DOHH2 (cell line): Measurements from ENCODE around the gene DMPK.

ENCODE experiments used
- H3F3A ChIP-seq: fragments of 200-600 bp; sonication (generic), shearing (Covaris generic); 2 replicates; pipeline ENCODE4 v1.6.0; 2016; ENCODE audit warnings: antibody characterized with exemption, mild to moderate bottlenecking; ENCODE audit not compliant: control insufficient read depth, insufficient read depth
- H3K27ac ChIP-seq: fragments of 200-600 bp; sonication (generic); 2 replicates; pipeline ENCODE4 v1.5.1; 2014; ENCODE audit warnings: low read depth, mild to moderate bottlenecking, low read length, moderate library complexity
- H3K27me3 ChIP-seq: fragments of 200-600 bp; sonication (generic); 2 replicates; pipeline ENCODE4 v1.6.1; 2014; ENCODE audit warnings: mild to moderate bottlenecking, low read length, mixed read lengths; ENCODE audit not compliant: control insufficient read depth
- H3K36me3 ChIP-seq: fragments of 200-600 bp; sonication (generic); 2 replicates; pipeline ENCODE4 v1.6.1; 2014; ENCODE audit warnings: mild to moderate bottlenecking, low read length, moderate library complexity, mixed read lengths; ENCODE audit not compliant: control insufficient read depth
- H3K4me1 ChIP-seq: fragments of 200-600 bp; sonication (generic); 2 replicates; pipeline ENCODE4 v1.6.1; 2014; ENCODE audit warnings: mild to moderate bottlenecking, low read length, mixed read lengths; ENCODE audit not compliant: control insufficient read depth
- H3K4me2 ChIP-seq: fragments of 200-600 bp; sonication (generic); 2 replicates; pipeline ENCODE4 v1.6.0; 2014; ENCODE audit warnings: mild to moderate bottlenecking, low read length, moderate library complexity
- H3K4me3 ChIP-seq: fragments of 200-600 bp; sonication (generic); 2 replicates; pipeline ENCODE4 v1.5.1; 2014; ENCODE audit warnings: mild to moderate bottlenecking, low read length, mixed read lengths
- H3K79me2 ChIP-seq: fragments of 200-600 bp; sonication (generic); 2 replicates; pipeline ENCODE4 v1.6.1; 2014; ENCODE audit warnings: mild to moderate bottlenecking, low read length, mixed read lengths; ENCODE audit not compliant: control insufficient read depth
- H3K9me2 ChIP-seq: fragments of 200-600 bp; sonication (generic); replicated peaks from 2 replicates; pipeline ENCODE4 v1.6.1; 2014; ENCODE audit warnings: mild to moderate bottlenecking, low read length, mixed read lengths; ENCODE audit not compliant: control insufficient read depth
- H3K9me3 ChIP-seq: fragments of 200-600 bp; sonication (generic); 2 replicates; pipeline ENCODE4 v1.6.1; 2014; ENCODE audit warnings: antibody characterized with exemption, low read length, mixed read lengths; ENCODE audit not compliant: control insufficient read depth, insufficient read depth
- H4K20me1 ChIP-seq: fragments of 200-600 bp; sonication (generic); 2 replicates; pipeline ENCODE4 v1.6.0; 2014; ENCODE audit warnings: low read depth, mild to moderate bottlenecking, antibody characterized with exemption, low read length, moderate library complexity; ENCODE audit not compliant: control insufficient read depth, insufficient read depth
- EZH2phosphoT487 ChIP-seq: fragments of 200-600 bp; sonication (generic); IDR thresholded peaks from 2 replicates; pipeline ENCODE4 v1.6.1; 2017; ENCODE audit warnings: borderline replicate concordance, mild to moderate bottlenecking, antibody characterized with exemption, low read length, moderate library complexity, mixed read lengths
- TF ChIP-seq, protein P1 (sequence below): fragments of 200-600 bp; sonication (generic); IDR thresholded peaks from one replicate; pipeline ENCODE4 v1.5.1; 2014; ENCODE audit warnings: antibody characterized with exemption, mild to moderate bottlenecking, low read depth, low read length; ENCODE audit not compliant: poor library complexity, severe bottlenecking

DMPK gene

DNA sequence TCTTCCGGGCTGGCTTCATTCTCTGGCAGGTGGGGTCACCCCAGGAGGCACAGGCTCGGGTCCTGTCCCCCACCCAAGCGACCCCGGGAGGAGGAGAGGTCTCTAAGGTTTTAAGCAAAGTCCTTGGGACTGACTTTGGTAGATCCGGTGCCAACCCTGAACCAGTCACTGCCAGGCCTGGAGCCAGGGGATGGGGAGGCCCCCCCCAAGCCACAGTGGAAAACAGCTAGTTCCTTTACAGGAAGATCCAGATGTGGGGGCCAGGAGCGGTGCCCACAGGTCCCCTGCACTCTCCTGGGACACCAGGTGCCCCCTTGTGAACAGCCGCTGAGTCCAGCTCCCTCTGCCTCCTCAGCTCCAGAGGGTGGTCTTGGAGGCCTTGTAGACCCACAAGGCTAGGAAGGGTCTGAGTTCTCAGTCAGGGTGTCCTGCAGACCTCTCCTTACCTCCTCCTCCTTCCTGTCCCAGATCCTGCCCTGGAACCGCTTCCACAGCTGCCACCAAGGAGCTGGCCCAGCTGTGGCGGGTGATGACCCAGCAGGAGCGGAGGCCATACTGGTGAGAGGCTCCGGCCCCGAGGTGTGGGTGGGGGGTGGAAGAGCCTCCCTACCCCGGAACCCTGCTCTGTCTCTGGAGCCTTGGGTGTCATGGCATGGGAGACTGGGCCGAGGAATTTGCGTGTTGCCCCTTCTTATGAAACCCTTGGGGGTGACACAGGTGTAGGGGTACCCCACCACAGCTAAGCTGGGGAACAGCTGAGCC lies 19.2 kb downstream of the DMPK start:
- Histone ChIP-seq H3K4me2 (no peak overlapping the region), H3K79me2 (no peaks in the 10 kb centered on the region), H3K27ac (no peak overlapping the region), H3K27me3 (peaks cover 5% of the 10 kb centered on the region), H3K4me1 (peaks cover 2% of the 10 kb centered on the region; the same call in 1 of the 2 replicates), H3K36me3 (no peaks in the 10 kb centered on the region), H3K4me3 (no peak overlapping the region), H3K9me3 (no peaks in the 10 kb centered on the region), H3F3A (no peaks in the 10 kb centered on the region), H3K9me2 (no peaks in the 10 kb centered on the region), H4K20me1 (no peaks in the 10 kb centered on the region)
- no peak for TF ChIP-seq EZH2phosphoT487
- TF ChIP-seq, protein P1, sequence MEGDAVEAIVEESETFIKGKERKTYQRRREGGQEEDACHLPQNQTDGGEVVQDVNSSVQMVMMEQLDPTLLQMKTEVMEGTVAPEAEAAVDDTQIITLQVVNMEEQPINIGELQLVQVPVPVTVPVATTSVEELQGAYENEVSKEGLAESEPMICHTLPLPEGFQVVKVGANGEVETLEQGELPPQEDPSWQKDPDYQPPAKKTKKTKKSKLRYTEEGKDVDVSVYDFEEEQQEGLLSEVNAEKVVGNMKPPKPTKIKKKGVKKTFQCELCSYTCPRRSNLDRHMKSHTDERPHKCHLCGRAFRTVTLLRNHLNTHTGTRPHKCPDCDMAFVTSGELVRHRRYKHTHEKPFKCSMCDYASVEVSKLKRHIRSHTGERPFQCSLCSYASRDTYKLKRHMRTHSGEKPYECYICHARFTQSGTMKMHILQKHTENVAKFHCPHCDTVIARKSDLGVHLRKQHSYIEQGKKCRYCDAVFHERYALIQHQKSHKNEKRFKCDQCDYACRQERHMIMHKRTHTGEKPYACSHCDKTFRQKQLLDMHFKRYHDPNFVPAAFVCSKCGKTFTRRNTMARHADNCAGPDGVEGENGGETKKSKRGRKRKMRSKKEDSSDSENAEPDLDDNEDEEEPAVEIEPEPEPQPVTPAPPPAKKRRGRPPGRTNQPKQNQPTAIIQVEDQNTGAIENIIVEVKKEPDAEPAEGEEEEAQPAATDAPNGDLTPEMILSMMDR, result no peak

DNA sequence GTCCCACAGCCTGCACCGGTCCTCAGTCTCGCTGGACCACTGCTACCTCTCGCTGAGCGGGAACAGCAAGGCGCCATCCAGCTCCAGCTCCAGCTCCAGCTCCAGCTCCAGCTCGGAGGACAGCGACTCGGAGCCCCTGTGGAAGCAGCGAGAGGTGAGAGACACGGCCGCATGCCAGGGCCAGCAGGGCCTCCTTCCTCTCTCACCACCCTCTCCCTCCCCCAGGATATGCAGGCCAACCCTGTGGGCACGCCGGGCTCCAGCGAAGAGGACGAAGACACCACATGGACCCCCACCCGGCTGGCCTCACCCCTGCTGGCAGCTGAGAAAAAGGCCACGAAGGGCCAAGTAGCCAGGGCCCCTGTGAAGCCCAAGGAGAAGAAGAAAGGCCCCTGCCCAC lies 20.6 kb downstream of the DMPK start:
- H3K4me2 ChIP-seq, result no peak overlapping the region
- H3K36me3 ChIP-seq, result no peaks in the 10 kb centered on the region
- H3K4me3 ChIP-seq, result no peak overlapping the region
- no peaks in the 10 kb centered on the region for H3K79me2 ChIP-seq
- H3K27ac ChIP-seq, result no peak overlapping the region
- no peaks in the 10 kb centered on the region for H3F3A ChIP-seq
- H3K9me2 ChIP-seq, result no peaks in the 10 kb centered on the region
- no peak for TF ChIP-seq EZH2phosphoT487
- TF ChIP-seq, protein P1, result no peak
- no peaks in the 10 kb centered on the region for H4K20me1 ChIP-seq
- no peaks in the 10 kb centered on the region for H3K9me3 ChIP-seq
- H3K4me1 ChIP-seq, result no peaks in the 10 kb centered on the region
- H3K27me3 ChIP-seq, result no peaks in the 10 kb centered on the region

DNA sequence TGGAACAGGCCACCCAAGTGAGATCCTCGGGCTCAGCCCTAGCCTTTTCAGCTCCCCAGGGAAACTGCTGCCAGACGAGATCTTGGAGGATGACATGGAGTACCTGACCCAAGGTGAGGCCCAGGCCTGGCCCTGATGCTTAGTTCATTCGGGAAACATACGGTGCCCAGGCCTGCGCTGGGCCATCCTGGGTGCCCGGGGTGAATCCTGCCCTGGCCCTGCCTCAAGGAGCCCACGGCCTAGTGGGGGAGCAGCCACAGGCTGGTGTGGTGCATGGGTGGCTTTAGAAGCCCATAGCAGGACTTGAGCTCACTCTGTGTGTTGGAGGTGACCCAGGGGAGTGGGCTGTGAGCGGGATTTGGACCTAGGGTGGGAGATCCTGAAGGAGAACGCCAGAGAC lies 23.4 kb downstream of the DMPK start:
- TF ChIP-seq, protein P1, result no peak
- no peak for TF ChIP-seq EZH2phosphoT487
- Histone ChIP-seq H3K9me2 (no peaks in the 10 kb centered on the region), H3K9me3 (no peaks in the 10 kb centered on the region), H3F3A (no peaks in the 10 kb centered on the region), H3K79me2 (no peaks in the 10 kb centered on the region), H3K4me3 (no peak overlapping the region), H4K20me1 (no peaks in the 10 kb centered on the region), H3K27me3 (no peaks in the 10 kb centered on the region; the same call in 1 of the 2 replicates), H3K36me3 (no peaks in the 10 kb centered on the region), H3K4me1 (no peaks in the 10 kb centered on the region), H3K4me2 (no peak overlapping the region), H3K27ac (no peak overlapping the region)
